Measurements from ENCODE around the gene R3HCC1L.

Gene R3HCC1L

GRCh38 chr10:98205351-98205750 is 70.9 kb downstream of the R3HCC1L start:
- Histone ChIP-seq H4K20me1 (ENCODE audit: insufficient read depth, low read length) (no peaks in the 10 kb centered on the region), H3K4me3 (ENCODE audit: low read length) (no peak overlapping the region), H3F3A (ENCODE audit: insufficient read depth, low read length) (no peaks in the 10 kb centered on the region), H2AFZ (ENCODE audit: low read length) (no peak overlapping the region), H3K9ac (ENCODE audit: low read length) (no peak overlapping the region), H3K9me3 (replicated peaks; ENCODE audit: insufficient read depth, low read length) (no peaks in the 10 kb centered on the region), H3K79me2 (ENCODE audit: low read length) (peaks cover 17% of the 10 kb centered on the region; the same call in 1 of the 2 replicates), H3K27ac (ENCODE audit: low read length) (no peak overlapping the region), H3K36me3 (replicated peaks; ENCODE audit: insufficient read depth, low read length) (no peaks in the 10 kb centered on the region), H3K27me3 (replicated peaks; ENCODE audit: insufficient read depth, low read length) (no peaks in the 10 kb centered on the region), H3K4me1 (ENCODE audit: low read length) (no peaks in the 10 kb centered on the region), H3K9me2 (replicated peaks; ENCODE audit: insufficient read depth, low read length) (no peaks in the 10 kb centered on the region), H3K4me2 (ENCODE audit: low read depth, low read length) (no peak overlapping the region)
- DNase-seq: no peak
- TF ChIP-seq CTCF (IDR thresholded peaks at IDR 0.05; ENCODE audit: low read length) (no peak), EZH2 (optimal IDR thresholded peaks at IDR 0.05; ENCODE audit: low read depth, low read length) (no peak), EZH2phosphoT487 (IDR thresholded peaks at IDR 0.05; ENCODE audit: low read length) (no peak)

- Histone ChIP-seq H3K27me3 (replicated peaks; ENCODE audit: insufficient read depth, low read length) (no peaks in the 10 kb centered on the region), H3K36me3 (replicated peaks; ENCODE audit: insufficient read depth, low read length) (no peaks in the 10 kb centered on the region)
These were observed 74.5 kb downstream of the R3HCC1L start for GRCh38 chr10:98208925-98209324.

GRCh38 chr10:98209441-98209840 is 75.0 kb downstream of the R3HCC1L start:
- no peak overlapping the region for H3K4me2 ChIP-seq (ENCODE audit: low read depth, low read length)
- H3K9me2 ChIP-seq (replicated peaks; ENCODE audit: insufficient read depth, low read length): no peaks in the 10 kb centered on the region
- no peak overlapping the region for H2AFZ ChIP-seq (ENCODE audit: low read length)
- no peak for TF ChIP-seq CTCF (IDR thresholded peaks at IDR 0.05; ENCODE audit: low read length)
- no peak for TF ChIP-seq EZH2phosphoT487 (IDR thresholded peaks at IDR 0.05; ENCODE audit: low read length)
- TF ChIP-seq EZH2 (optimal IDR thresholded peaks at IDR 0.05; ENCODE audit: low read depth, low read length): no peak
- H3K36me3 ChIP-seq (replicated peaks; ENCODE audit: insufficient read depth, low read length): no peaks in the 10 kb centered on the region
- no peak overlapping the region for H3K4me3 ChIP-seq (ENCODE audit: low read length)
- no peaks in the 10 kb centered on the region for H3K9me3 ChIP-seq (replicated peaks; ENCODE audit: insufficient read depth, low read length)
- H3K27ac ChIP-seq (ENCODE audit: low read length): no peak overlapping the region
- no peaks in the 10 kb centered on the region for H3F3A ChIP-seq (ENCODE audit: insufficient read depth, low read length)
- no peaks in the 10 kb centered on the region for H3K4me1 ChIP-seq (ENCODE audit: low read length)
- H4K20me1 ChIP-seq (ENCODE audit: insufficient read depth, low read length): no peaks in the 10 kb centered on the region
- DNase-seq: no peak
- no peaks in the 10 kb centered on the region for H3K27me3 ChIP-seq (replicated peaks; ENCODE audit: insufficient read depth, low read length)
- no peak overlapping the region for H3K9ac ChIP-seq (ENCODE audit: low read length)
- peaks cover 4% of the 10 kb centered on the region; the same call in 1 of the 2 replicates for H3K79me2 ChIP-seq (ENCODE audit: low read length)

More at GRCh38 chr10:98208925-98209324, 74.5 kb downstream of the R3HCC1L start:
- H3K9me3 ChIP-seq (replicated peaks; ENCODE audit: insufficient read depth, low read length): no peaks in the 10 kb centered on the region
- no peak for DNase-seq
- H3K79me2 ChIP-seq (ENCODE audit: low read length): peaks cover 4% of the 10 kb centered on the region; the same call in 1 of the 2 replicates
- TF ChIP-seq EZH2phosphoT487 (IDR thresholded peaks at IDR 0.05; ENCODE audit: low read length): no peak
- no peak for TF ChIP-seq CTCF (IDR thresholded peaks at IDR 0.05; ENCODE audit: low read length)
- no peak for TF ChIP-seq EZH2 (optimal IDR thresholded peaks at IDR 0.05; ENCODE audit: low read depth, low read length)
- no peak overlapping the region for H3K4me3 ChIP-seq (ENCODE audit: low read length)
- no peaks in the 10 kb centered on the region for H3K9me2 ChIP-seq (replicated peaks; ENCODE audit: insufficient read depth, low read length)
- no peaks in the 10 kb centered on the region for H3K4me1 ChIP-seq (ENCODE audit: low read length)
- no peaks in the 10 kb centered on the region for H3F3A ChIP-seq (ENCODE audit: insufficient read depth, low read length)
- H3K4me2 ChIP-seq (ENCODE audit: low read depth, low read length): no peak overlapping the region
- H3K27ac ChIP-seq (ENCODE audit: low read length): no peak overlapping the region
- H4K20me1 ChIP-seq (ENCODE audit: insufficient read depth, low read length): no peaks in the 10 kb centered on the region
- H2AFZ ChIP-seq (ENCODE audit: low read length): no peak overlapping the region
- H3K9ac ChIP-seq (ENCODE audit: low read length): no peak overlapping the region
